Skin of body (tissue), 2 donors: ENCODE measurements around the gene GFY. TPM values are rescaled to one million over a fixed set of nuclear protein-coding genes. Genes with fewer than 3 reads are reported as not detected.

Experiments used
- DNase-seq: peaks from one replicate; lab custom pipeline; 2025; lab: John Stamatoyannopoulos, UW
- total RNA-seq: library from RNA; depleted of rRNA; stranded (reverse); fragments of >200 nt; gene quantifications from one replicate; pipeline ENCODE4 v1.2.3, GENCODE V29; 2014

GFY gene
- total RNA-seq, 1 donor from 2014 or later = not detected

DNA sequence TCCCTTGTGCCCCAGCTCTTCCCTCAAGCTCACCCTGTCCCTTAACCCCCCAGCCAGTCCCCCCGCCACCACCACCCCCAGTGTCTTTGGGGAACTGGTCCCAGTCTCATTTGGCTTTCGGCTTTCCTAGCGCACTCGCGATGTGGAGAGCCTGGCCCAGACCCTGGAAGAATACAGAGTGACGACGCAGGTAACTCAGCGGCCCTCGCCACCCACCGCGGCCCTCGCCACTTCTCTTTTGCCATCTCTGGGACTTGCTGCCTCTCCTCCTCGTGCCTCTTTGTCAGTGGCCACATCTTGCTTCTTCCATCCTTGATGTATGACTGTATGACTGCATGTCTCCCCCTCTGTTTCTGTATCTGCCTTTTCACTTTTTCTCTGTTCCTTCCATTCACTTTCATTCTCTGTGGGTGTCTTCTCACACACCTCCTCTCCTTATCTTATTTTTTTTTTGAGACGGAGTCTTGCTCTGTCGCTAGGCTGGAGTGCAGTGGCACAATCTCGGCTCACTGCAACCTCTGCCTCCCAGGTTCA is 17.6 kb upstream of the GFY start:
- DNase-seq = no peak

GRCh38 chr19:49408816-49409440 is 16.3 kb upstream of the GFY start:
- no peak for DNase-seq

- DNase-seq = no peak
Observed at GRCh38 chr19:49409441-49410029, 15.7 kb upstream of the GFY start.

- no peak for DNase-seq
Observed at GRCh38 chr19:49411681-49412326, 13.4 kb upstream of the GFY start.

DNA sequence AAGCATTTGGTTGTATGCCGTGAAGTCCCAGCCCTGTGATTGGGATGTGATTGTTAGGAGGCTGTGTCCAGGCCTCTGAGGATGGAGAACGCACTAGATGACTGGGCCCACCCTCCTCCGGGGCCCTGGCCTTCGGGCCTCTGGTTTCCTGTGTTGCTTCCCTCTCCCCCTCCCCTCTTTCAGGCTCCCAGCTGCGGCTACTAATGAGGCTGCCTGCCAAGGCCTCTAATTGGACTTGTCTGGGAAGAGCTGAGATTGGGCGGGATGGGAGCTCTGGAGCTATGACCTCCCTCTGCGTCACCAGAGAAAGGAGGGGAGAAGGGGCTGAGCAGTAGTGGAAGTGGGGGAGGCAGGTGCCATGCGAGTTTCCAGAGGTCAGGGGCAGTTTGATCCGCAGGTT is 11.8 kb upstream of the GFY start:
- DNase-seq = no peak

- no peak for DNase-seq
Observed at GRCh38 chr19:49414256-49414655, 10.9 kb upstream of the GFY start.

GRCh38 chr19:49415102-49415809 is 9.9 kb upstream of the GFY start:
- no peak for DNase-seq

- DNase-seq = no peak
Observed at GRCh38 chr19:49415810-49416200, 9.4 kb upstream of the GFY start.

DNA sequence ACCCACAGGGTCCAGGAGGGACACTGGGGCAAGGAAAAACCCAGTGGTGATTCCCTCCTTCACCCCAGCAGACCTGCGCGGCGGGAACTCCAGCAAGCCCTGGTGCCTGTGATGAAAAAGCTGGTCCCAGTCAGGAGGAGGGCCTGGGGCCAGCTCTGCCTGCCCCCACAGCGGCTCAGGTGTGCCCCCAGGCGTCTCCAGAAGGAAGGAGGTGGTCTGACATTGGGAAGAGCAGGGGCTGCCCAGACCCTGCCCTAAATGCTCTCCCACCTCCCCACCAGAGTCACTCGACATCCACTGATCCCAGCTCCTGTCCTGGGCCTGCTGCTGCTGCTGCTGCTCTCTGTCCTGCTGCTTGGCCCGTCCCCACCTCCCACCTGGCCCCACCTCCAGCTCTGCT is 8.1 kb upstream of the GFY start:
- no peak for DNase-seq

DNA sequence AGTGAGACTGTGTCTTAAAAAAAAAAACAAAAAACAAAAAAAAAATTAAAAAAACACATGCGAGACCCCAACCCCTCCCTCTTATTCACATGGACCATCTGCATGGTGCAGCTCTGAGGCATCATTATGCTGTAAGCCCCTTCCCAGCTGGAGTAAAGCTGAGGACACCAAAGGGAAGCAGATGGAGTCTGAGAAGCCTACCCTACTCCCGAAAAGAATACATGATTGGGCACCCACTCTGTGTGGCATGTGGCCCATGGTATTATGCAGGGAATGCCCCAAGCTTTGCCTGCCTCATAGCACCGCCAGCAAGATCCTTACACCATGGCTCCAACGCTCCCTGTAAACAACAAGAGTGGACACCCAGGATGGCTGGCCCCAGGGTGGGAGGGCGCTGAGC is 6.7 kb upstream of the GFY start:
- DNase-seq = no peak

DNA sequence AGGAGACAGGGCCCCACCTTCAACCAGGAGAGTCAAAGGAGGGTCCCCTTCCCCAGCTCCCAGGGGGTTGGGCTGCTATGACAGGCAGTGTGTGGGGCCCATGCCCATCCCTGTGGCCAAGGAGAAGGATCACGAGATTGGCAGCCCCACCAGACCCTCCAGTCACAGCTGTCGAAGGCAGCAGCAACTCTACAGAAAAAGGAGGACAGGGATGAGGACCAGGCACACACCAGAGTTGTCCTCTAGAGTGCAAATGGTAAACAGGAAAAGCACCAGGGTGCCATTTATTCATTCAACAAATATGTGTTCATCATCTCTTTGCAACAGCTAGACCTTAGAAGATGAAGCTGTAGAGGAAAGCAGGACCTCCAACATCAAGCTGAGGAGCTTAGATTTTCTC is 6.0 kb upstream of the GFY start:
- DNase-seq = no peak

DNA sequence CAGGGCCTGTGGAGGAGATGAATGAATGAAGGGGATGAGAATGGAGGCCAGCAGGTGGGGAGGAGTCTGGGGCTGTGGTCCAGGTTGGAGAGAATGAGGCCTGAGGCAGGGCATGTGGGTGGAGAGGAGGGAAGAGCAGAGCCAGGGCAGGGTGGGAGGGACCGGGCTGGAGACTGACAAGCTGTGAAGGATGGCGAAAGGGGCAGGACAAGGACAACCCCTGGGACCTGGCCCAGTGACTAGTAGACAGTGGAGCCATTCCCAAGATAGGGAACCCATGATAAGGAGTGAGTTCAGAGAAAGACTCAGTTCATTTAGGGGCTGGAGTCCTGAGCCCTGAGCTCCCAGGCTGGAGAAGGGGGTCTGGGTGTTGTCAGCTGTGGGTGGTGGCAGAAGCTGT is 5.0 kb upstream of the GFY start:
- DNase-seq = no peak

- no peak for DNase-seq
Observed at GRCh38 chr19:49421039-49421877, 3.9 kb upstream of the GFY start.

DNA sequence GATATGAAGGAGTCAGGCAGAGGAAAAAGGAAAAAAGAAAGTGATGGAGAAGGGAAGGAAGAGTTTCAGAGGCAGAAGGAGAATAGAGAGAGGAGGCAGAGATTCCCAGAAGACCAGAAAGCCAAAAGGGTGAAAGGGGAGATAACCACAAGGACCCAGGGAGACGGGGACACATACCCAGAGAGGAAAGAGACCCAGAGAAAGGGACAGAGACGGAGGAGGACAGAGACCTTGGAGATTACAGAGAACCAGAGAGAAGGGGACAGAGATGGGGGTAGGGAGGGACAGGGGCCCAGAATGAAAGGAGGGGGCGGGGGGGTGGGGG is 3.3 kb upstream of the GFY start:
- DNase-seq = no peak

DNA sequence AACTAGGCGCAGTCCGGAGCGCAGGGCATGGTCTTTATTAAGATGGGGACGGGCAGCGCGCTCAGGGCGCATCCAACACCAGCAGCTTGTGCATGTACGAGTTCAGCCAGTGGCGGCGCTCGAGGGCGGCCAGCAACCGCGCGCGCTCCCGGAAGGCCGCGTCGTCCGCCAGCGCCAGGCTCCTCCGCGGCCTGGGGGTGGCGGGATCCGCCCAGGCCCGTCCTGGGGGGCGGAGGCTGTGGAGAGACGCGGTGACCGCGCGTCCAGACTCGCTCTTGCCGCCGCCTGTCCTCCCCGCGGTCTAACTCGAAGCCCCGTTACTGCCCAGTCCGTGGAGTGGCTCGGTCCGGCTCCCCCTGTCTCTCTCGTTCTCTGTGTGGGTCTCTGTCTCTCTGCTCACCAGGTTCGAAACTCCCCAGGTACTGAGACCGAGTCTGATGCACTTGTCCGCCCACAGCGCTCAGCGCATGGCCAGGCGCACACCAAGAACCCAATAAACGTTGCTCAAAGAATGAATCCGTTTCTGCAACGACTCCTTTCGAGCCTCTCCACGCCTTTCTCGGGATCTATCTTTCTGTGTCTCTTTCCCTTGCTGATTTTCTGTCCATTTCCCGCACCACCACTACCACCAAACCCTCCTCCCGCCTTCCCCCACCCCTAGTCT is 2.6 kb upstream of the GFY start:
- DNase-seq = no peak

GRCh38 chr19:49423071-49423984 is 1.9 kb upstream of the GFY start, which contains the start of gene PTH2:
Gene PTH2 (minus strand): TSS chr19:49423441. CDS start chr19:49423339, 102 bp downstream.
- DNase-seq = no peak

DNA sequence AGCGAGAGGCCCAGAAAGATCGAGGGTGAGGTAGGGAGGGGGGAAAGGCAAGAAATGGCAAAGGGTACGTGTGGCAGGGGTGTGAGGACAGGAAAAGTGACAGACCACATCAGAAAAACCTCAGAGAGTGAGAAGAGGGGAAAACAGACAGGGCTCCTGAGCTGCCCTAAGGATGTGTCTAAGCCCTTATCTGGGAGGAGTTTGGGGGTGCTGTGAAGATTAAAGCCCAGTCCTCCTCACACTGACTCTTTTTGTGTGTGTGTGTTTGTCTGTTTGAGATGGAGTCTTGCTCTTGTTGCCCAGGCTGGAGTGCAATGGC is 1.2 kb upstream of the GFY start:
- no peak for DNase-seq

GRCh38 chr19:49425922-49426592 is 869 bp downstream of the GFY start:
- no peak for DNase-seq

DNA sequence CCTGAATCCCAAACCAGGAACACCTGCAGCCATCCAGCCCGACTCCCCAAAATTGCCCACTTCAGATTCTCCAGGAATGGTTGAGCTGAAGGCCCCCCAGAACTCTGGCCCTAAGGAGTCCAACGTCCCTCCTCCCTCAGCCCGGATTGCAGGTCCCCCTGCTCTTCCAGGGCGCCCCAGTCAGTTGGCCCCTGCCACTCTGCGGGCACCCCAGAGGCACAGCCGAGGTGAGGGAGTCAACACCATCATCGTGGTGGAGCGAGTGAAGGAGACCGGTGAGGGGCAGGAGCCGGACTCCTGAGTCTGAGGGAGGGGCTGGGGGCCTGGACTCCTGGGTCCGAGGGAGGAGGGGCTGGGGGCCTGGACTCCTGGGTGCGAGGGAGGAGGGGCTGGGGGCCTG is 2.2 kb downstream of the GFY start:
- no peak for DNase-seq
